NT2/D1 (cell line): Measurements from ENCODE around the gene ADAMTSL2.

ENCODE experiments used
- YY1 ChIP-seq: IDR thresholded peaks from 2 replicates; pipeline ENCODE4 v1.6.1; 2011; ENCODE audit not compliant: insufficient read length, insufficient read depth
- ZNF274 ChIP-seq: IDR thresholded peaks from 2 replicates; pipeline ENCODE4 v1.6.1; 2011; ENCODE audit warnings: mild to moderate bottlenecking, low read depth, low read length

DNA sequence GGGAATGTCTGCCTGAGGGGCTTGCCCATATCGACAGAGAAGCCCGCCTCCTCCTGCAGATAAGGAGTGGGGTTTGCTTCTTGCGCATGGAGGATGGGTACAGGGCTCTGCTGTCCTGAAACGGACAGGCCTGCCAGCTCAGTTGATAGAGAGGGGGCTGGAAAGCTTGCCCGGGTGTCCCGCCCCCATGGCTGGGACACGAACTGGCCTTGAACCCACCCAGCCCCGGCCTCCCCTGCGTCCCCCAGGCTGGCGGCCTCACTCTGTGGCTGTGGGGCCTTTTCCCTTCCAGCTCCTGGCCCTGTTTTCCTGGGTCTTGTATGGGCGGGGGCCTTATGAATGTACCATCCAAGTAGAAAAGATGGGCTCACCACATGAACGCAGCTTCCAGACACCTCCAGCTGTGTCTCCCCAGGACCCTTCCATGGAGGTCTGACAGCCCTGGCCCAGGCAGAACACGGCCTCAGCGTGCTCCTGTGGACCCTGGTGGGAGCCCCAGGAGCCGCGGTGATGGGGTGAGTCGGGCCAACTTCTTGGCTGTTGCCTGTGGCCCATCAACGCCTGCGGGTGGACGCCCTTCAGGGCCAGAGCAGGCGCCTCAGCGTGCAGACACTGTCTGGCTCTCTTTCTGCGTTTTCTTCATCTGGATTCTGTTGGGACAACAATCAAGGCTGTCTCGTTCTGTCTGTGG, 39.7 kb upstream of the ADAMTSL2 start:
- TF ChIP-seq YY1 = no peak
- no peak for TF ChIP-seq ZNF274
